Activated gamma-delta T cell (primary cell): ENCODE results near the gene TFPI.
"Not testable (repeated sequence)": the region's sequence is repeated elsewhere in the genome, so short reads cannot be mapped to it uniquely, and the experiment has no call there.

Experiments used
- DNase-seq: peaks from one replicate; lab custom pipeline; 2025; lab: John Stamatoyannopoulos, UW

The TFPI gene

DNA sequence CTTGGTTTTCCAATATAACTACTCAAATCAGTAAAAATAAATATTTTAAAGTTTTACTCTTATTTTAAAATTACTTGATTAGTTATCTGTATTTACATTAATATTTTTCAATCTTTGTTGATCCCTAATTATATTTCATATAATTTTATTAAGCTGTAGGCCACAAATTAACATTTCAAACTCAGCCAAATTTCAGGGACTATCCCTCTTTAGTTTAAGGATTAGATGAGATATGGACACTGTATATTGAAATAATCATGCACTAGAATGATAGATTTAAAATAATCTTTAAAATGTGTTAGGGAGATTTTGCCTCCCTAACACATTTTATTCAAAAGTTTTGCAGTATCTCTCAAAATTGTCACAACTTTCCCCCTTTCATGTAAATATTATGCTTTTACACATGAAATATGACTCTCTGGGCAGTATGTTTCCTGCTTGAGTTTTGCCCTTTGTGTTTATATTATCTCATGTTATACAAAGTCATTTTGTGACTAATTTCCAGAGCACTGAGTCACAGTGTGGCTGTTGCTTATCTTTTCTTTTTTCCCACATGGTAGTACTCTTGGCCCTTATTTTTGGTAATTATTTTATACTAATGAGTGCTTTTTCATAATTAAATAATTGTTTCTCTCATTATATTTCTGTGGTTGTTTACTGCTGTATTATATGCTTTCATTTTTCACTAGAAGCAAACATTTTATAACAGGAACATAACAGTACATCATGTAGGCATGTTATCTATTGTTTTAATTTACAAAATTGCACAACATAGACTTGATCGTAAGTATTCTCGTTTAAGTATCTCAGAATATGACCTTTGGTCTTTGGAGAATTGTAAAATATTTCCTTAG, 1.2 kb downstream of the TFPI start:
- no peak for DNase-seq

- no peak for DNase-seq
These were observed 1.9 kb downstream of the TFPI start for GRCh38 chr2:187552381-187552780.

DNA sequence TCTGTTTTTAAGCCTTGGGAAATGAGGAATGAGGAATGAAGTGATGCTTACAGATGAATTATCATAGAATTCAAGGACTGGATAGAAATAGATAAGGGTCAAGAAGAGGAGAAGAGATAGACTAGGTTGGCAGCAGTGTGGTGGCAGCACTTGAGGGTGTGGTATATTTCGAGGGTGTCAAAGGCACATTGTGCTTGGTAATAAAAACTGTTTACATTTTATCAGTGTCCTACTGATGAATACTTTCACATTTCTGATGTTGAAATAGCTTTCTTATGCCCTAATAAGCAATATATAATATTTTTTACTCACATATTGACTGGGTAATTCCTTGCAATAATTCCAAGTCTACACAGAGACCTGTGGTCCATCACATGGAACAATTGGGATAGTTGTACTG, 3.4 kb downstream of the TFPI start:
- no peak for DNase-seq

GRCh38 chr2:187549951-187550555, 4.2 kb downstream of the TFPI start:
- no peak for DNase-seq

DNA sequence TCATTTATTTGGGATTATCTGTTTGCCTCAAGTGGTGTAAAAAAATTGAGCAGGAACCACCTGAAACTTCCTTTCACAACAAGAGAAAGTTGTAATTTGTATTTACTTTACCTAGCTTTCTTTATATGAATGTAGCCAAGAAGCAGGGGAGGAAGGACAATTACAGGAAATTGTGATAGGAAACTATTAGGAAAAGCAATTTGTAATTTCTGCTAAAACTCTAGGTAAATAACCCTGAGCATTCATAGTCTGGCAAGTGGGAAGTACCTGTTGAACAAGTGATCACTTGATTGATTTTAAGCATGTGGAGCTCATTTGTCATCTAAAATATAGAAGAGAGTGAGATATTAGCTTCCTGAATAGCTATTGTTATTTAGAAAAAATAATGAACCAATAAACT, 5.0 kb downstream of the TFPI start:
- no peak for DNase-seq

DNA sequence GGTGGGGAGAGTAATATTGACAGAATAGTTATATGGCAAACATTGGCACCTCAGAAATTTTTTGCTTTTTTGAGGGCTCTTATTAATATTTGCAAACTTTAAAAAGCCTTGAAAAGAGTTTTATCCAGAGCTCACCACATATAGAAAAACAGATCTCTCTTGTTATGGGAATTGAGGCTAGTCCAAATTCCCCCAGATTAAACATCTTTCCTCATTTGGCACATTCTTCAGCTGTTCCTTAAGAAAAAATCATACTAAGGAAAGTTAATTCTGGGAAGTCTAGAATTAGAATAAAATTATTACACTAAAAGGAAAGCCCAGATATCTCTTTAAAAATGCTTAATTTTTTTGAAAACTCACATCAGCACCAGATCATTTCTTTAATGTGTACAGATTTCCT, 5.6 kb downstream of the TFPI start:
- DNase-seq, result no peak

DNA sequence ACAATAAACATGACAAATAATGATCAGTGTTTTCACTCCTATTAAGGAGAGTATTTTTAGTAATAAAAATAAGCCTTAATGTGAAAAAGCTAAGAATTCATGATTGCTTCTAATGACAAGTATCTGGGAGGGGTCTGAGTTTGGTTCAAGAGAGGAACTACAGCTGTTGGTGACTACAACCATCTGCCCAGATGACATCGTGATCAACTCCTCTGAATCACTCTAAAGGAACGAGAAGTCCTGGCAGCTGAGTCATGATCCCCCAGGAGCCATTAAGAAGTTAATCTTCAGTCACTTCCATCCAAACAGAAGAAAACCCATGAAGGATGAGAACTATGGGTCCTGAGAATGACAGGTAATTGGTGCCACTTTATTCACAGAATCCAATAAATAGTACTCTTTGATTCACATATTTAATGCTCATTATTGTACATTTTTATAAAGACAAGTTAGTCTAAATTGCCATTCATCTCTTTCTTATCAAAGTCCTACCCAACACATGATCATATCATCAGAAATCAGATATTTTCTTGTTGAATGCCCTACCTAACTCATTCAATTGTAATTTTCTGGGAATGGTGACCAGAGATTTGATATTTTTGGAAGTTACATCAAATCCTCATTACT, 6.8 kb downstream of the TFPI start:
- DNase-seq, result no peak

DNA sequence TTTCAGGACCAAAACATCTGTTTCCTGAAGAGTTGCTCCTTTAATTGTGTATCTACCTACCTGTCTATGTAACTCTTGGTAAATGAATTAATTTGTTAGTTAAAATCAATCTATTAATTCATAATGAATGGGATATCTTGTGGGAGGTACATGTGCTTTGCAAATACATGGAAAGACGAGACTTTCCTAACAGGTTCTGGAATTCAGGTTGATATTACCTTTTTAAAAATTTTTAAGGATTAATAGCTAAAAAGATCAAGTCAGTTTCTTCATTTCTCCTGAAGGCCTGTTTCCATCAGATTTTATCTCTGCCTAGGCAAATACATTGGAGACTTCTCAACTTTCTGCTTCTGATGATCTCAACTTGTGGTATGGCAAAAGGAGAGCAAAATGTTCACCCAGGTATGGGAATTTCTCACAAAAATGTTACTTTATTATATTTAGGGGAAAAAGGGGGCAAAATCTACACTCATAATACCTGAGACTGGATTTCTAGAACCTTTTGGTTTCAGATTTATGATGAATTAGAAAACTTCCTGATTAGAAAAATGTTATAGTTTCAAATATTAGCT, 7.4 kb downstream of the TFPI start:
- no peak for DNase-seq

- no peak for DNase-seq
These were observed 8.9 kb downstream of the TFPI start for GRCh38 chr2:187545238-187545751.

DNA sequence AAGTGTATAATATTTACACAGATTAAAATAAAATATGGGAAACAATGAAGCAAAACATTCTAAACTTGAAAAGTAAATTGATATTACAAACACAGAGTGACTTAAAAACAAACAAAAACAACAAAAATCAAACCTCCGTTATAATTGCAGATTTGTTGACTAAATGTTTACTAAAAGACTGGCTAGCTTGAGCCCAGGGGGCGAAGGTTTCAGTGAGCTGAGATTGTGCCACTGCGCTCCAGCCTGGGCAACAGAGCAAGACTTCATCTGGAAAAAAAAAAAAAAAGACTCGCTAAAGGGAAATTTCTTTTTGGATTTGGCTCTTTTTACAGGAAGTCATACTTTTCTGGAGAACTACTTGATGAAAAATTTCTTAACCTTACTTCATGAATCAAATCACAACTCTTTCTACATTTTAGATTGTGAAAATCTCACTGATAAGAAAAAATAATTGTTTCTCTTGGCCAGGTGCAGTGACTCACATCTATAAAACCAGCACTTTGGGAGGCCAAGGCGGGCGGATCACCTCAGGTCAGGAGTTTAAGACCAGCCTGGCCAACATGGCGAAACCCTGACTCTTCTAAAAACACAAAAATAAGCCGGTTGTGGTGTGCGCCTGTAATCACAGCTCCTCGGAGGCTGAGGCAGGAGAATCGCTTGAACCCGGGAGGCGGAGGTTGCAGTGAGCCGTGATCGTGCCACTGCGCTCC, 9.7 kb downstream of the TFPI start:
- no peak for DNase-seq

- DNase-seq, result no peak
These were observed 10.7 kb downstream of the TFPI start for GRCh38 chr2:187543488-187543887.

DNA sequence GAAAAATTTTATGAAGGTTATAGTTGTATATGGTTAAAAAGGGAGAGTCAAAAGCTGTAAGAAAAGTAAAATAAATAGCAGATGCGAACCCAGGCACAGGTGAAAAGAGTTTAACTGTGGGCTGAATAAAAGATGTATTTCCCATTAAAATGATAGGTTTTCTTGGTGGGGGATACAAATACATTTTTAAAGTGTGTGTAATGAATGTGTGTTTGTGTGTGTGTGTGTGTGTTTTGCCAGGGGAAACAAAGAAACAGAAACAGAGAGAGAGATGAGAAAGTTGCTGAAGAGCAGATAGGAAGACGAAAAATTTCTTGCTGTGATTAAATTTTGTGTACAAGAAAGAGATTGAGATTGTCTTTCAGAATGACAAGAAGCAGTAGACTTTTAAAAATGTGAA, 12.1 kb downstream of the TFPI start:
- no peak for DNase-seq

- DNase-seq, result no peak
These were observed 12.8 kb downstream of the TFPI start for GRCh38 chr2:187541086-187542085.

- not testable (repeated sequence) for DNase-seq
These were observed 16.0 kb downstream of the TFPI start for GRCh38 chr2:187538222-187538621.

GRCh38 chr2:187535381-187535780, 18.9 kb downstream of the TFPI start:
- not testable (repeated sequence) for DNase-seq

GRCh38 chr2:187532333-187533120, 21.7 kb downstream of the TFPI start:
- no peak for DNase-seq

DNA sequence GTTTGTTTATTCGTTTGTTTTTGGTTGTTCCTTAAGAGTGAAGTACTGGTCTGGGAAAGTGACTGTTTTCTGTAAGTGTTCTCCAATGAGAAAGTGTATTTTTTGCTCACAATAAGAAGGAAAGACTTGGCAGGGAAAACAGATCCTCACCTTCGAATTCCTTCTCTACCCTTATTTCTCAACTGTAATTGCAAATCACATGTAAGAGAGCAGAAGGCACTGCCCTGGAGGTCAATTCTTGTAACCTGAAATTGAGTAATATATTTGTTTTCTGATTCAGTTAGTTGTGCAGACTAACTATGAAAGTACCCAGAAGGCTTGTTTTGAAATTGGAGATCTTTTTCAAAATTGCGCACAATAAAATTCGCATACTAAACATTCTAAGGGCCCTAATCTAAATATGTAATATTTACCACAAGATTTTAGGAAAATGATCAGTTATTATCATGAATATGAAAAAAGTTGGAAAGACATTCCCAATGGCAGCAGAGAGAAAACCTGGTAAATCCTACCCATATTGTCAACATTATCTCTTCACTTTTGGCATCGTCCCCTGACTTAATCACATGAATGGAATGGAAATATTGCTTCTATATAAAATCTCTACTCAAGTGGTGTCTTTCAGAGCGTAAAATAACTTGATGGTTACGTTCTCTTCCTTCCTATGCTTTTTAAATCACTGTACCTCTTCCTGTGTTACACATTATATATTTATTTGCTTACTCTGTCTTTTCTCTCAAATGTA, 24.1 kb downstream of the TFPI start:
- no peak for DNase-seq

- no peak for DNase-seq
These were observed 24.8 kb downstream of the TFPI start for GRCh38 chr2:187529248-187529976.
